HCT116 (cell line): Measurements from ENCODE around the gene CDC14A. TPM values are rescaled to one million over a fixed set of nuclear protein-coding genes. Genes with fewer than 3 reads are reported as not detected.

Source experiments
- ATAC-seq: fragments of 200-7000 bp; cut with Tn5 transposase; 2 replicates; pipeline ENCODE4 v1.9.1; 2020; ENCODE audit warnings: mild to moderate bottlenecking, moderate library complexity
- BruUV-seq: library from RNA; stranded (reverse); fragments of 400-500 nt; replicated peaks from 2 replicates; lab custom pipeline; 2021; lab: Mats Ljungman, UMichigan
- CTCF ChIA-PET: fragments of 300-600 bp; sonication (Branson Sonifier 250); formaldehyde crosslinking; loops from one replicate; lab custom pipeline; 2021; ENCODE audit warnings: antibody characterized with exemption; lab: Charles Lee
- POLR2A ChIA-PET: fragments of 300-600, 350-600 bp; sonication (Branson Sonifier 250); formaldehyde crosslinking; loops from one replicate; lab custom pipeline; 2021; ENCODE audit warnings: antibody characterized with exemption; lab: Charles Lee
- RAD21 ChIA-PET, 2 experiments: fragments of 300-600 bp; sonication (Branson Sonifier 250); formaldehyde crosslinking; loops; one replicate each; lab custom pipeline; 2023; ENCODE audit warnings: low total read pairs in 2 of 2; ENCODE audit not compliant: uncharacterized antibody in 2 of 2, unreplicated experiment in 2 of 2, low non-redundant PET in 1 of 2; lab: Charles Lee
- DNase-seq: peaks from one replicate; pipeline ENCODE4 v3.0.0-alpha.2; 2010; ENCODE audit warnings: low read depth, low spot score
- H2AFZ ChIP-seq: fragments of 200-600 bp; shearing (Covaris generic), sonication (generic); 2 replicates; pipeline ENCODE4 v1.6.1; 2017; ENCODE audit warnings: low read depth, mixed run types, mixed read lengths, antibody characterized with exemption, low read length; ENCODE audit not compliant: poor library complexity, severe bottlenecking
- H3K27ac ChIP-seq: 2 replicates; pipeline ENCODE4 v1.5.1; 2012; ENCODE audit warnings: low read depth, low read length
- H3K27me3 ChIP-seq: fragments of 200-600 bp; sonication (generic); 2 replicates; pipeline ENCODE4 v1.6.1; 2016; ENCODE audit warnings: mixed run types, low read length, mixed read lengths; ENCODE audit not compliant: insufficient read depth
- H3K36me3 ChIP-seq, 2 experiments: fragments of 200-500 bp in 1 of 2; fragments of 200-600 bp in 1 of 2; sonication (Bioruptor generic) in 1 of 2; sonication (generic) in 1 of 2; 2 replicates each; pipeline versions ENCODE4 v1.5.1 to v1.6.1; 2014 to 2016; ENCODE audit warnings: low read length in 2 of 2, inconsistent platforms in 1 of 2, mixed read lengths in 1 of 2, mixed run types in 1 of 2; ENCODE audit not compliant: insufficient read depth in 2 of 2, control insufficient read depth in 1 of 2
- H3K4me1 ChIP-seq, 2 experiments: fragments of 200-600 bp in 1 of 2; sonication (generic) in 1 of 2; 2 replicates each; pipeline versions ENCODE4 v1.5.1 to v1.6.1; 2012 to 2017; ENCODE audit warnings: low read length in 2 of 2, inconsistent platforms in 1 of 2, mild to moderate bottlenecking in 1 of 2, mixed read lengths in 1 of 2, mixed run types in 1 of 2, moderate library complexity in 1 of 2; ENCODE audit not compliant: insufficient read depth in 2 of 2, control insufficient read depth in 1 of 2
- H3K4me2 ChIP-seq: fragments of 200-600 bp; sonication (generic); 2 replicates; pipeline ENCODE4 v1.6.1; 2017; ENCODE audit warnings: mixed run types, low read length, mixed read lengths
- H3K4me3 ChIP-seq, 2 experiments: fragments of 200-600 bp in 1 of 2; sonication (generic) in 1 of 2; replicated peaks in 1 of 2; 2 replicates each; pipeline ENCODE4 v1.5.1; 2011 to 2016; ENCODE audit warnings: low read length in 2 of 2, control low read depth in 1 of 2, low read depth in 1 of 2, mild to moderate bottlenecking in 1 of 2, mixed read lengths in 1 of 2, mixed run types in 1 of 2
- H3K79me2 ChIP-seq: fragments of 200-600 bp; sonication (generic); 2 replicates; pipeline ENCODE4 v1.6.1; 2017; ENCODE audit warnings: mild to moderate bottlenecking, mixed run types, low read length, moderate library complexity, mixed read lengths; ENCODE audit not compliant: insufficient read depth
- H3K9ac ChIP-seq: fragments of 200-600 bp; sonication (generic); 2 replicates; pipeline ENCODE4 v1.6.1; 2016; ENCODE audit warnings: low read length, mixed read lengths
- H3K9me2 ChIP-seq: fragments of 200-600 bp; sonication (generic), shearing (Covaris generic); 2 replicates; pipeline ENCODE4 v1.6.1; 2017; ENCODE audit warnings: mixed run types, mild to moderate bottlenecking, moderate library complexity; ENCODE audit not compliant: insufficient read depth
- H3K9me3 ChIP-seq, 2 experiments: fragments of 200-500 bp in 1 of 2; fragments of 200-600 bp in 1 of 2; sonication (Bioruptor generic) in 1 of 2; sonication (generic) in 1 of 2; 2 replicates each; pipeline ENCODE4 v1.6.1; 2014 to 2017; ENCODE audit warnings: low read length in 2 of 2, mixed read lengths in 2 of 2, inconsistent platforms in 1 of 2, low read depth in 1 of 2, mild to moderate bottlenecking in 1 of 2, mixed run types in 1 of 2, moderate library complexity in 1 of 2; ENCODE audit not compliant: control insufficient read depth in 1 of 2, insufficient read depth in 1 of 2
- H4K20me1 ChIP-seq: fragments of 200-600 bp; sonication (generic), shearing (Covaris generic); 2 replicates; pipeline ENCODE4 v1.6.1; 2017; ENCODE audit warnings: mixed run types, mild to moderate bottlenecking, moderate library complexity; ENCODE audit not compliant: insufficient read depth
- ATF3 ChIP-seq: IDR thresholded peaks from 2 replicates; pipeline ENCODE4 v1.6.1; 2012
- CTCF ChIP-seq, 3 experiments: fragments of 200-600 bp in 1 of 3; sonication (generic) in 1 of 3; IDR thresholded peaks in 2 of 3; conservative IDR thresholded peaks in 1 of 3; 2 replicates each; pipeline ENCODE4 v1.5.1; 2012 to 2017; ENCODE audit warnings: low read depth in 2 of 3, low read length in 2 of 3, antibody characterized with exemption in 1 of 3, borderline replicate concordance in 1 of 3, control low read depth in 1 of 3, mild to moderate bottlenecking in 1 of 3, mixed read lengths in 1 of 3, mixed run types in 1 of 3, moderate library complexity in 1 of 3; ENCODE audit not compliant: insufficient read depth in 1 of 3
- ELF1 ChIP-seq: IDR thresholded peaks from 2 replicates; pipeline ENCODE4 v1.6.1; 2012; ENCODE audit warnings: low read depth, borderline replicate concordance
- FOSL1 ChIP-seq: IDR thresholded peaks from 2 replicates; pipeline ENCODE4 v1.6.1; 2012; ENCODE audit warnings: low read depth
- MAX ChIP-seq: IDR thresholded peaks from 2 replicates; pipeline ENCODE4 v1.6.1; 2012
- SP1 ChIP-seq: IDR thresholded peaks from 2 replicates; pipeline ENCODE4 v1.6.1; 2012; ENCODE audit warnings: low read depth
- YY1 ChIP-seq: IDR thresholded peaks from 2 replicates; pipeline ENCODE4 v1.6.1; 2011; ENCODE audit warnings: low read length, low read depth, moderate library complexity, mild to moderate bottlenecking; ENCODE audit not compliant: insufficient replicate concordance; ENCODE audit errors: extremely low read depth
- ZBTB33 ChIP-seq: IDR thresholded peaks from 2 replicates; pipeline ENCODE4 v1.6.1; 2011; ENCODE audit warnings: mild to moderate bottlenecking, low read length, moderate library complexity; ENCODE audit not compliant: insufficient replicate concordance; ENCODE audit errors: extremely low read depth
- ZFX ChIP-seq: fragments of 450-650 bp; IDR thresholded peaks from 2 replicates; pipeline ENCODE4 v1.6.1; 2017
- ZNF274 ChIP-seq: fragments of 200-500 bp; sonication (Bioruptor generic); IDR thresholded peaks from 2 replicates; pipeline ENCODE4 v1.6.1; 2014; ENCODE audit warnings: mild to moderate bottlenecking, low read depth, low read length, inconsistent platforms
- intact Hi-C: fragments of 100-400 bp; cut with micrococcal nuclease; formaldehyde crosslinking; loops from 2 replicates; pipeline ENCODE4 v1.10.0; 2022
- total RNA-seq: library from RNA; stranded (reverse); gene quantifications from one replicate; pipeline ENCODE4 v1.2.1, GENCODE V29; 2021; ENCODE audit not compliant: unreplicated experiment

CDC14A gene
- total RNA-seq, 1 experiment from 2014 or later, result 5.1 TPM

- CTCF ChIA-PET, result no interaction called here
- DNase-seq (no peak), ATAC-seq (no peak)
- H4K20me1 ChIP-seq, result no peaks in the 10 kb centered on the region
- RAD21 ChIA-PET, result no interaction called here
- no peak overlapping the region for H3K4me2 ChIP-seq
- no peak overlapping the region for H3K27ac ChIP-seq
- H3K9me2 ChIP-seq, result no peaks in the 10 kb centered on the region
- no peaks in the 10 kb centered on the region for H3K9me3 ChIP-seq
- H3K4me3 ChIP-seq, result no peak overlapping the region
- no TSS peak for BruUV-seq
- H3K27me3 ChIP-seq, result no peaks in the 10 kb centered on the region
- intact Hi-C loops, result no loop called here
- no peaks in the 10 kb centered on the region for H3K79me2 ChIP-seq
- no peaks in the 10 kb centered on the region; a peak in 1 of 4 replicates for H3K4me1 ChIP-seq
- no peaks in the 10 kb centered on the region for H3K36me3 ChIP-seq
- POLR2A ChIA-PET, result no interaction called here
- TF ChIP-seq ZBTB33 (no peak), ZNF274 (no peak), ATF3 (no peak), ELF1 (no peak), FOSL1 (no peak)
- no peak overlapping the region for H3K9ac ChIP-seq
- H2AFZ ChIP-seq, result no peak overlapping the region
These were observed 31.2 kb upstream of the CDC14A start for GRCh38 chr1:100321100-100321493.

GRCh38 chr1:100321506-100321905, 30.8 kb upstream of the CDC14A start:
- CTCF ChIA-PET, result no interaction called here
- Histone ChIP-seq H2AFZ (no peak overlapping the region), H3K9ac (no peak overlapping the region), H3K9me3 (no peaks in the 10 kb centered on the region), H3K27me3 (no peaks in the 10 kb centered on the region), H3K9me2 (no peaks in the 10 kb centered on the region), H3K4me1 (no peaks in the 10 kb centered on the region; a peak in 1 of 4 replicates), H3K4me3 (no peak overlapping the region), H3K36me3 (no peaks in the 10 kb centered on the region), H3K79me2 (no peaks in the 10 kb centered on the region), H3K27ac (no peak overlapping the region), H3K4me2 (no peak overlapping the region)
- POLR2A ChIA-PET, result no interaction called here
- no TSS peak for BruUV-seq
- intact Hi-C loops, result no loop called here
- DNase-seq (no peak), ATAC-seq (no peak)
- RAD21 ChIA-PET, result no interaction called here
- TF ChIP-seq CTCF (IDR thresholded peaks at IDR 0.05 in 2 of 3, conservative IDR thresholded peaks at IDR 0.05 in 1 of 3; ENCODE audit: borderline replicate concordance in 1 of 3, insufficient read depth in 1 of 3, low read depth in 2 of 3, low read length in 2 of 3) (no peak), ATF3 (no peak), YY1 (no peak), SP1 (no peak), MAX (no peak), ELF1 (no peak), ZFX (no peak)
- TF ChIP-seq, all 23 proteins: peak for 0
- no peaks in the 10 kb centered on the region for H4K20me1 ChIP-seq
